ENCODE measurements around the gene FBL.

Gene FBL

DNA sequence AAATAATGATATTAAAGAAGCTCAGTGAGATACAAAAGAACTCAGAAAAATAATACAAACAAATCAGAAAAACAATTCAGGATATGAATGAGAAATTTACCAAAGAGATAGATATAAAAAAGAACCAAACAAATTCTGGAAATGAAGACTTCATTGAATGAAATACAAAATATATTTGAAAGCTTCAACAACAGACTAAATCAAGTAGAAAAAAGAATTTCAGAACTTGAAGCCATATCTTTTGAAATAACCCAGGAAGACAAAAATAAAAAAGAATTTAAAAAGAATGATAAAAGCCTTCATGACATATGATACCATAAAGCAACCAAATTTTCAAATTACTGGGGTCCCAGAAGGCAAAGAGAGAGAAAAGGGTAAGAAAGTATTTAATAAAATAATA is 57.9 kb downstream of the FBL start:
- DNase-seq (no peak), ATAC-seq (no peak)
- Mint-ChIP-seq H3K36me3 (ENCODE audit: low read depth) (peaks cover 3% of the 10 kb centered on the region), H3K27ac (no peak overlapping the region), H3K4me1 (no peaks in the 10 kb centered on the region), H3K9me3 (peaks cover 11% of the 10 kb centered on the region), H3K27me3 (peaks cover 20% of the 10 kb centered on the region), H3K4me3 (no peak overlapping the region)
